ENCODE results near the gene PSMA1. TPM values are rescaled to one million over a fixed set of nuclear protein-coding genes. Genes with fewer than 3 reads are reported as not detected.
"Not testable (repeated sequence)": the region's sequence is repeated elsewhere in the genome, so short reads cannot be mapped to it uniquely, and the experiment has no call there.

Gene PSMA1
- total RNA-seq, 2 donors from 2014 or later: 219 to 259 TPM

- H3K4me3 Mint-ChIP-seq: peak overlapping the region; percentile 38
- H3K4me1 Mint-ChIP-seq (ENCODE audit: low read depth in 2 of 2): peaks cover 38 to 54% of the 10 kb centered on the region in 2 donors
- peaks cover 3% of the 10 kb centered on the region for H3K9me3 Mint-ChIP-seq
- no peaks in the 10 kb centered on the region for H3K27me3 Mint-ChIP-seq
- no peak for DNase-seq (ENCODE audit: low spot score)
- H3K27ac Mint-ChIP-seq: peak overlapping the region; percentile 80 to 98
- ATAC-seq: no peak
- no peaks in the 10 kb centered on the region for H3K36me3 Mint-ChIP-seq
These were observed 23.1 kb upstream of the PSMA1 start for GRCh38 chr11:14543260-14543659.

DNA sequence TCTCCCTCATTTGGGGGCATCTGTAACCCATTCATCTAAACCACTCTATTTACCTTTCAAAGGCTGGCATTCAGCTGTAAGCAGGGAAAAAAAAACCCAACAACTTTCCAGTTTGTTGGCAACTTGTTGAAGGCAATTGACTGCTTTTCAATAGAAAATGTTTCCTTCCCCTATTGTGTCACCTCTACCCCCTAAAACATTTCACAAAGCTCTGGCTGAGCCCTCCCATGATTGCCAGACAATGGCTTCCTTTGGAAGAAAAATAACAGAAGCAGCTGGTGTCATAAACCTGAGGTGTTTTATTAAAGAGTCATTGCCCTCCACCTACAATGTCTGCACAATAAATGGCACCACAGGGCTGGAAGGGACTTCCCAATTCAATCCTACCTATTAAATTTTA, 22.1 kb upstream of the PSMA1 start:
- H3K9me3 Mint-ChIP-seq: peaks cover 3% of the 10 kb centered on the region
- ATAC-seq: no peak
- no peaks in the 10 kb centered on the region for H3K36me3 Mint-ChIP-seq
- H3K27ac Mint-ChIP-seq: peak overlapping the region; percentile 80 to 98
- peak overlapping the region; percentile 38 for H3K4me3 Mint-ChIP-seq
- H3K27me3 Mint-ChIP-seq: no peaks in the 10 kb centered on the region
- H3K4me1 Mint-ChIP-seq (ENCODE audit: low read depth in 2 of 2): peaks cover 34 to 50% of the 10 kb centered on the region in 2 donors
- DNase-seq (ENCODE audit: low spot score): no peak

- H3K4me3 Mint-ChIP-seq: no peak overlapping the region
- DNase-seq (ENCODE audit: low spot score) (no peak), ATAC-seq (no peak)
- no peaks in the 10 kb centered on the region for H3K36me3 Mint-ChIP-seq
- peak overlapping the region; percentile 54 to 77 for H3K27ac Mint-ChIP-seq
- H3K27me3 Mint-ChIP-seq: no peaks in the 10 kb centered on the region
- H3K4me1 Mint-ChIP-seq (ENCODE audit: low read depth in 2 of 2): peaks cover 36 to 41% of the 10 kb centered on the region in 2 donors
- H3K9me3 Mint-ChIP-seq: peaks cover 3% of the 10 kb centered on the region
These were observed 21.2 kb upstream of the PSMA1 start for GRCh38 chr11:14541192-14541947.

- Mint-ChIP-seq H3K27me3 (no peaks in the 10 kb centered on the region), H3K36me3 (no peaks in the 10 kb centered on the region), H3K4me3 (no peak overlapping the region), H3K4me1 (ENCODE audit: low read depth in 2 of 2) (peaks cover 28 to 29% of the 10 kb centered on the region in 2 donors), H3K9me3 (peaks cover 3% of the 10 kb centered on the region), H3K27ac (peak overlapping the region; percentile 15 to 78)
- DNase-seq (ENCODE audit: low spot score) (no peak), ATAC-seq (no peak)
These were observed 19.8 kb upstream of the PSMA1 start for GRCh38 chr11:14539982-14540421.

- ATAC-seq: no peak
- H3K4me3 Mint-ChIP-seq: no peak overlapping the region
- H3K9me3 Mint-ChIP-seq: no peaks in the 10 kb centered on the region
- H3K36me3 Mint-ChIP-seq: no peaks in the 10 kb centered on the region
- H3K27ac Mint-ChIP-seq: peak overlapping the region in 1 of 2 donors; percentile 78
- DNase-seq (ENCODE audit: low spot score): no peak
- H3K27me3 Mint-ChIP-seq: no peaks in the 10 kb centered on the region
- H3K4me1 Mint-ChIP-seq (ENCODE audit: low read depth in 2 of 2): peaks cover 23 to 24% of the 10 kb centered on the region in 2 donors
These were observed 18.9 kb upstream of the PSMA1 start for GRCh38 chr11:14538926-14539554.

DNA sequence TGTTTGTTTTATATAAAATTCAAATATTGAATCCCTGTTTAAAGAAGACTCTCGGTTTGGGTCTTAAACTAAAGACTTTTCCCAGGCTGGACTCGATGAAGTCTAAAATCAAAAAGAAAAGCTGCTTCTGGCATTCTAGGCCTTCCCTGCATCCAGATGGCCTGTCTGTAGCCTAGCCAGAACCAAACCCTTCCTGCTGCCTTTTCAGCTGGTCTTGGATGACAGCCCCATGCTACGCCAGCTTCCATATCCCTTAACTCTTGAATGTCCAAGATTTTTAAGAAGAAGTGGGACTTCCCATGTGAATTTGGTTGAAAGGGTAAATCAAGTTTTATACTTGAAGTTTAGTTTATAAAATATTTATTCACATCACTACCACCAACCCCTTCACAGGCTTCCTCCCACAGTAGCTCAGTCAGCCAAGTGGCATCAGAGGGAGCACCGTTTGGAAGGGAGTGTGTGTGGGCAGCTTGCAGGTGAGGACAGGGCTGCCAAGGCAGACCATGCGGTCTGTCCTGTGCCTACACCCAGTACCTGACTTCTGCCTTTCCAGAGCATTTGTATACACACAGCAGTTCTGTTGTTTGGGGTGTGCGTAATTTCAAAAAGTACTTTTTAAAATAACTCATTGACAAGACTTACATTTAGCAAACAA, 18.2 kb upstream of the PSMA1 start:
- no peaks in the 10 kb centered on the region for H3K27me3 Mint-ChIP-seq
- H3K36me3 Mint-ChIP-seq: no peaks in the 10 kb centered on the region
- H3K27ac Mint-ChIP-seq: peak overlapping the region; percentile 76 to 78
- DNase-seq (ENCODE audit: low spot score) (no peak), ATAC-seq (no peak)
- peaks cover 22 to 24% of the 10 kb centered on the region in 2 donors for H3K4me1 Mint-ChIP-seq (ENCODE audit: low read depth in 2 of 2)
- H3K9me3 Mint-ChIP-seq: no peaks in the 10 kb centered on the region
- no peak overlapping the region for H3K4me3 Mint-ChIP-seq

- Mint-ChIP-seq H3K4me3 (peak overlapping the region; percentile 65), H3K4me1 (ENCODE audit: low read depth in 2 of 2) (peaks cover 13 to 16% of the 10 kb centered on the region in 2 donors), H3K27ac (peak overlapping the region; percentile 76 to 86), H3K27me3 (no peaks in the 10 kb centered on the region), H3K36me3 (no peaks in the 10 kb centered on the region), H3K9me3 (no peaks in the 10 kb centered on the region)
- DNase-seq (ENCODE audit: low spot score) (no peak), ATAC-seq (peak; percentile 73 to 89)
These were observed 17.0 kb upstream of the PSMA1 start for GRCh38 chr11:14537134-14537599.

- ATAC-seq; H3K27ac Mint-ChIP-seq; H3K27me3 Mint-ChIP-seq; H3K4me3 Mint-ChIP-seq; H3K9me3 Mint-ChIP-seq; H3K4me1 Mint-ChIP-seq (ENCODE audit: low read depth in 2 of 2); DNase-seq (ENCODE audit: low spot score); H3K36me3 Mint-ChIP-seq: not testable (repeated sequence)
These were observed 15.0 kb upstream of the PSMA1 start for GRCh38 chr11:14535166-14535565.

GRCh38 chr11:14529951-14530350, 9.8 kb upstream of the PSMA1 start:
- H3K27me3 Mint-ChIP-seq: no peaks in the 10 kb centered on the region
- no peak for DNase-seq (ENCODE audit: low spot score)
- H3K4me1 Mint-ChIP-seq (ENCODE audit: low read depth in 2 of 2): peaks cover 0 to 6% of the 10 kb centered on the region in 2 donors
- no peak overlapping the region for H3K4me3 Mint-ChIP-seq
- no peaks in the 10 kb centered on the region for H3K9me3 Mint-ChIP-seq
- no peak overlapping the region for H3K27ac Mint-ChIP-seq
- H3K36me3 Mint-ChIP-seq: no peaks in the 10 kb centered on the region
- no peak for ATAC-seq

DNA sequence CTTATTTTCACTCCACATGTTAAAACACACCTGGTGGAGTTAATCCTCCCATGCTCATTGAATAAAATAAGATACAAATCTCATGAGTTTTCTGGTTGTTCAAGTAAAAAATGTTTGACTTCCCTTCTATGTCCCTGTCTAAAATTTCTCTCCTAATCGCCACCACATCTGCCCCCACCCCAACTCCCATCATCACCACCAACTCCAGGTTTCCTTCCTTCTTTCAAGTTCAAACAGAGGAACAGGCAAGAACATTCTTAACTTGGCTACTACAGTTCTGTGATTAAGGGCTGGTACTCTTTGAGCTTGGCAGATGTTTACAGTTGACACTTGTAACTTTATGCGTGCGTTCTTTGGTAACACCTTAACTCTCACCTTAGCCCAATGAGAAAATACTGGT, 9.1 kb upstream of the PSMA1 start:
- no peaks in the 10 kb centered on the region for H3K9me3 Mint-ChIP-seq
- no peaks in the 10 kb centered on the region for H3K27me3 Mint-ChIP-seq
- ATAC-seq: no peak
- no peak overlapping the region for H3K4me3 Mint-ChIP-seq
- peak overlapping the region in 1 of 2 donors; percentile 13 for H3K27ac Mint-ChIP-seq
- DNase-seq (ENCODE audit: low spot score): no peak
- no peaks in the 10 kb centered on the region for H3K36me3 Mint-ChIP-seq
- peaks cover 0 to 6% of the 10 kb centered on the region in 2 donors for H3K4me1 Mint-ChIP-seq (ENCODE audit: low read depth in 2 of 2)

DNA sequence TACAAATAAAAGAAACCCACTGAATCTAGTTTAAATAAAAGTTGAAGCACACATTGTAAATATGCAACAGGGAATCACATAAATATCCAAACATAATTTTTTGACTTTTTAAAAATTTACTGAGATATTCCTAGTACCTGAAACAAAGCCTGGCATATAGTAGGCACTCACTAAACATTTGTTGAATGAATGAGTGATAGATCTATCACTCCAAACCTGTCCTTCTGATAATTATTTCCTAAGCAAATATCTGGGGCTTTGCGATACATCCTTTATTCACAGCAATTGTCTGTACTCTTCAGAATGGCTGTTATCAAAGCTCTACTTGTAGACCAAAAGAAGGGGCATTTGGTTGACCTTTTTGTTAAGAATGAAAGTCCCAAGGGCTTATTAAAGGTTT, 2.6 kb upstream of the PSMA1 start:
- H3K9me3 Mint-ChIP-seq: no peaks in the 10 kb centered on the region
- peaks cover 22 to 24% of the 10 kb centered on the region in 2 donors for H3K4me1 Mint-ChIP-seq (ENCODE audit: low read depth in 2 of 2)
- no peaks in the 10 kb centered on the region for H3K27me3 Mint-ChIP-seq
- ATAC-seq (no peak), DNase-seq (ENCODE audit: low spot score) (no peak)
- no peak overlapping the region for H3K4me3 Mint-ChIP-seq
- no peak overlapping the region for H3K27ac Mint-ChIP-seq
- H3K36me3 Mint-ChIP-seq: peaks cover 17% of the 10 kb centered on the region

DNA sequence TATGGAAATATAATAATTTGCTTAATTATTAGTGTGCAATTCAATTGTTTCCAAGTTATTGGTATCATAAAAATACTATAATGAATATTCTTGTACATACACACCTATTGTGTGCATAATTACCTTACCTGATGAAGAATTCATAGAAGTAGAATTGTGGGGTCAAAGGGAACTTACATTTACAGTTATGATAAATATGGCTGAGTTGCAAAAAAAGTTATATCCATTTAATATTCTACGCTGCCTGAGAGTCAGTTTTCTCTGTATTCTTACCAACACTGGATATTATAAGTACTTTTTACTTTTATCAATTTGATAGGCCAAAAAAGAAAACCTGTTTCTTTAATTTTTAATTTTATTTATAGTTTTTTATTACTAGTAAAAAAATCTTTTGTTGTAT, 2.1 kb upstream of the PSMA1 start:
- Mint-ChIP-seq H3K4me1 (ENCODE audit: low read depth in 2 of 2) (peaks cover 22 to 29% of the 10 kb centered on the region in 2 donors), H3K36me3 (peaks cover 17% of the 10 kb centered on the region), H3K4me3 (no peak overlapping the region), H3K27ac (no peak overlapping the region), H3K9me3 (no peaks in the 10 kb centered on the region), H3K27me3 (no peaks in the 10 kb centered on the region)
- ATAC-seq (no peak), DNase-seq (ENCODE audit: low spot score) (no peak)

DNA sequence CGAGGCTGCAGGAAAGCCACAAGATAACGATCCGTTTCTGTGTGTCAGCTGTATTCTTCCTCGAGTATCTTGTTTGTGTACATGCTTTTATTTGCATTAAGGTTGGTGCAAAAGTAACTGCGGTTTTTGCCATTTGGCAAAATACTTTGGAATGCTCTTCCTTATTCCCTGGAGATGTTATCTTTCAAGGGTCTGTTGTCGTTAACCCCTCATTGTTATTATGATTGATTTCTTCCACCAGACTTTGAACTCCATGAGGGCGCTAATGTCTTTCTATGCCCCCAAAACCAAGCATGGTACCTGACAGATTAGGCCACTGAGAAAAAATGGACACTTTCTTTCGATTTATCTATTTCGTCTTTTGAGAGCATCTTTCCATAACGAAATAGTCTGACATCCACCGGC, 563 bp upstream of the PSMA1 start:
- Mint-ChIP-seq H3K4me1 (ENCODE audit: low read depth in 2 of 2) (peaks cover 22 to 29% of the 10 kb centered on the region in 2 donors), H3K27ac (peak overlapping the region; percentile 96 to 98), H3K36me3 (peaks cover 17% of the 10 kb centered on the region), H3K27me3 (no peaks in the 10 kb centered on the region), H3K9me3 (no peaks in the 10 kb centered on the region), H3K4me3 (peak overlapping the region; percentile 96)
- ATAC-seq (no peak), DNase-seq (ENCODE audit: low spot score) (no peak)

DNA sequence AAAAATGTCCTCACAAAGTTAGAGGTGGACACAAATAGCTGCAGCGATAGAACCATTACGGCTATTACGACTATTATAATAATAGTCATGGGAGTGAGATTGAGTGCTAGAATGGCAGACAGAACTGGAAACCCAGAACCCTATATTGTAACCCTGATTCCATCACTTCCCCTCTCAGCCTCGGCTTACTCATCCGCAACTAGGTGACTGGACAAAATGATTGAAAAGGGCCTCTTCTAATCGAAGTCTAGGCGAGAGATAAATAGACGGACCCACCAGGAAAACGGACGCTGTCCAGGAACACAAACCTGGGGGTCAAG, 629 bp downstream of the PSMA1 start:
- DNase-seq (ENCODE audit: low spot score) (peak; percentile 63), ATAC-seq (peak; percentile 44 to 63)
- no peaks in the 10 kb centered on the region for H3K9me3 Mint-ChIP-seq
- no peaks in the 10 kb centered on the region for H3K27me3 Mint-ChIP-seq
- H3K36me3 Mint-ChIP-seq: peaks cover 17% of the 10 kb centered on the region
- H3K27ac Mint-ChIP-seq: peak overlapping the region; percentile 96 to 98
- peak overlapping the region; percentile 96 for H3K4me3 Mint-ChIP-seq
- peaks cover 25 to 29% of the 10 kb centered on the region in 2 donors for H3K4me1 Mint-ChIP-seq (ENCODE audit: low read depth in 2 of 2)

Measured in natural killer cell treated with Interleukin-12 subunit alpha and Interleukin-12 subunit beta and Interleukin-15 and Interleukin-18, amount 100 ng/mL, for 72 hours (primary cell).